Thoracic aorta (tissue), 2 donors: ENCODE results near the gene SORL1. TPM values are rescaled to one million over a fixed set of nuclear protein-coding genes. Genes with fewer than 3 reads are reported as not detected.

Experiments used
- ATAC-seq: fragments of 150-250 bp; one replicate; pipeline ENCODE4 v1.8.0; 2017; ENCODE audit warnings: low read depth; ENCODE audit not compliant: insufficient number of reproducible peaks, low FRiP score
- DNase-seq: peaks from one replicate; pipeline ENCODE4 v3.0.0-alpha.2; 2020; ENCODE audit warnings: low spot score
- H3K27ac ChIP-seq, 2 donors: fragments of 200-600 bp; sonication (generic); 1 replicate in 1 of 2; 2 replicates in 1 of 2; pipeline ENCODE4 v1.5.1; 2016; ENCODE audit warnings: mild to moderate bottlenecking in 2 of 2, moderate library complexity in 2 of 2
- H3K27me3 ChIP-seq: fragments of 200-600 bp; sonication (generic); replicated peaks from 2 replicates; pipeline ENCODE4 v1.6.0; 2016; ENCODE audit warnings: mild to moderate bottlenecking; ENCODE audit not compliant: insufficient read depth
- H3K36me3 ChIP-seq: fragments of 200-600 bp; sonication (generic); one replicate; pipeline ENCODE4 v1.5.1; 2016
- H3K4me1 ChIP-seq, 2 donors: fragments of 200-600 bp; sonication (generic); 1 replicate in 1 of 2; 2 replicates in 1 of 2; pipeline versions ENCODE4 v1.5.1 to v1.6.0; 2016; ENCODE audit warnings: low read depth in 2 of 2, mild to moderate bottlenecking in 1 of 2; ENCODE audit not compliant: control insufficient read depth in 1 of 2
- H3K4me3 ChIP-seq: fragments of 200-600 bp; sonication (generic); 2 replicates; pipeline ENCODE4 v1.5.1; 2016; ENCODE audit warnings: mild to moderate bottlenecking
- H3K9me3 ChIP-seq: fragments of 200-600 bp; sonication (generic); 2 replicates; pipeline ENCODE4 v1.5.1; 2016
- CTCF ChIP-seq: fragments of 200-600 bp; sonication (generic); IDR thresholded peaks from one replicate; pipeline ENCODE4 v1.5.1; 2019; ENCODE audit warnings: antibody characterized with exemption
- total RNA-seq, 2 donors: library from RNA; depleted of rRNA; stranded (reverse); fragments of >200 nt; gene quantifications; one replicate each; pipeline versions ENCODE4 v1.1.0 to v1.2.3, GENCODE V29; 2016

SORL1 gene
- total RNA-seq, 2 donors from 2014 or later = 26.9 to 33.0 TPM

- peaks cover 28 to 60% of the 10 kb centered on the region in 2 donors for H3K4me1 ChIP-seq
- no peak for TF ChIP-seq CTCF
- no peaks in the 10 kb centered on the region for H3K9me3 ChIP-seq
- no peaks in the 10 kb centered on the region for H3K36me3 ChIP-seq
- no peaks in the 10 kb centered on the region for H3K27me3 ChIP-seq
- no peak overlapping the region for H3K27ac ChIP-seq
- no peak for ATAC-seq
- H3K4me3 ChIP-seq = no peak overlapping the region
- no peak for DNase-seq
These were observed 20.2 kb downstream of the SORL1 start for GRCh38 chr11:121472312-121472711.

GRCh38 chr11:121473064-121473777 lies 21.1 kb downstream of the SORL1 start:
- Histone ChIP-seq H3K9me3 (no peaks in the 10 kb centered on the region), H3K36me3 (no peaks in the 10 kb centered on the region), H3K27ac (no peak overlapping the region), H3K4me1 (peaks cover 20 to 51% of the 10 kb centered on the region in 2 donors), H3K4me3 (no peak overlapping the region), H3K27me3 (no peaks in the 10 kb centered on the region)
- DNase-seq (no peak), ATAC-seq (no peak)
- no peak for TF ChIP-seq CTCF

GRCh38 chr11:121474680-121475079 lies 22.6 kb downstream of the SORL1 start:
- DNase-seq = no peak
- ATAC-seq = no peak
- TF ChIP-seq CTCF = no peak

GRCh38 chr11:121476379-121477032 lies 24.4 kb downstream of the SORL1 start:
- Histone ChIP-seq H3K9me3 (no peaks in the 10 kb centered on the region), H3K36me3 (no peaks in the 10 kb centered on the region), H3K4me1 (peaks cover 4 to 21% of the 10 kb centered on the region in 2 donors), H3K27ac (no peak overlapping the region), H3K4me3 (no peak overlapping the region), H3K27me3 (no peaks in the 10 kb centered on the region)
- ATAC-seq = no peak
- no peak for DNase-seq
- no peak for TF ChIP-seq CTCF

More at GRCh38 chr11:121474680-121475079, 22.6 kb downstream of the SORL1 start:
- no peak overlapping the region for H3K27ac ChIP-seq
- no peak overlapping the region for H3K4me3 ChIP-seq
- peaks cover 12 to 37% of the 10 kb centered on the region in 2 donors for H3K4me1 ChIP-seq
- no peaks in the 10 kb centered on the region for H3K9me3 ChIP-seq
- H3K27me3 ChIP-seq = no peaks in the 10 kb centered on the region
- H3K36me3 ChIP-seq = no peaks in the 10 kb centered on the region

- no peak overlapping the region for H3K4me3 ChIP-seq
- H3K36me3 ChIP-seq = no peaks in the 10 kb centered on the region
- H3K27me3 ChIP-seq = no peaks in the 10 kb centered on the region
- DNase-seq (no peak), ATAC-seq (no peak)
- no peaks in the 10 kb centered on the region for H3K9me3 ChIP-seq
- H3K27ac ChIP-seq = no peak overlapping the region
- H3K4me1 ChIP-seq = peaks cover 3% of the 10 kb centered on the region in 2 donors
- TF ChIP-seq CTCF = no peak
These were observed 26.2 kb downstream of the SORL1 start for GRCh38 chr11:121478226-121478894.
